GM21717 (cell line): ENCODE measurements around the gene SUPT3H.
A peak's percentile ranks its signal among the peaks of the same experiment; 100 is the strongest.

Source experiments
- ATAC-seq: cut with Tn5 transposase; IDR thresholded peaks from one replicate; pipeline ENCODE4 v1.9.1; 2021; ENCODE audit warnings: mild to moderate bottlenecking, moderate library complexity; ENCODE audit not compliant: unreplicated experiment

Gene SUPT3H

GRCh38 chr6:45394586-45395095 lies 16.9 kb upstream of the SUPT3H start:
- no peak for ATAC-seq

GRCh38 chr6:45388328-45388727 lies 10.6 kb upstream of the SUPT3H start:
- ATAC-seq: no peak

- no peak for ATAC-seq
Observed at GRCh38 chr6:45387236-45387635, 9.5 kb upstream of the SUPT3H start.

- no peak for ATAC-seq
Observed at GRCh38 chr6:45386501-45386900, 8.8 kb upstream of the SUPT3H start.

- ATAC-seq: no peak
Observed at GRCh38 chr6:45382391-45382790, 4.7 kb upstream of the SUPT3H start.

GRCh38 chr6:45378334-45378926 lies 696 bp upstream of the SUPT3H start:
- peak; percentile 26 for ATAC-seq

- peak; percentile 19 for ATAC-seq
Observed at GRCh38 chr6:45377043-45377553, 636 bp downstream of the SUPT3H start.

- no peak for ATAC-seq
Observed at GRCh38 chr6:45376310-45377042, 1.3 kb downstream of the SUPT3H start.

GRCh38 chr6:45375449-45375848 lies 2.3 kb downstream of the SUPT3H start:
- no peak for ATAC-seq

- ATAC-seq: no peak
Observed at GRCh38 chr6:45371924-45372573, 5.7 kb downstream of the SUPT3H start.

- no peak for ATAC-seq
Observed at GRCh38 chr6:45369870-45370269, 7.9 kb downstream of the SUPT3H start.

GRCh38 chr6:45367999-45368398 lies 9.7 kb downstream of the SUPT3H start:
- no peak for ATAC-seq

GRCh38 chr6:45366534-45366933 lies 11.2 kb downstream of the SUPT3H start:
- no peak for ATAC-seq

- no peak for ATAC-seq
Observed at GRCh38 chr6:45365036-45365435, 12.7 kb downstream of the SUPT3H start.

- no peak for ATAC-seq
Observed at GRCh38 chr6:45364466-45364865, 13.3 kb downstream of the SUPT3H start.

- ATAC-seq: no peak
Observed at GRCh38 chr6:45353654-45354053, 24.1 kb downstream of the SUPT3H start.

- ATAC-seq: no peak
Observed at GRCh38 chr6:45351667-45352066, 26.1 kb downstream of the SUPT3H start.

- no peak for ATAC-seq
Observed at GRCh38 chr6:45351076-45351475, 26.7 kb downstream of the SUPT3H start.

GRCh38 chr6:45350186-45350710 lies 27.5 kb downstream of the SUPT3H start:
- ATAC-seq: no peak

GRCh38 chr6:45344900-45345299 lies 32.8 kb downstream of the SUPT3H start:
- no peak for ATAC-seq

GRCh38 chr6:45328523-45328922 lies 49.2 kb downstream of the SUPT3H start:
- no peak for ATAC-seq
